ENCODE data around the gene YJEFN3.

DNA sequence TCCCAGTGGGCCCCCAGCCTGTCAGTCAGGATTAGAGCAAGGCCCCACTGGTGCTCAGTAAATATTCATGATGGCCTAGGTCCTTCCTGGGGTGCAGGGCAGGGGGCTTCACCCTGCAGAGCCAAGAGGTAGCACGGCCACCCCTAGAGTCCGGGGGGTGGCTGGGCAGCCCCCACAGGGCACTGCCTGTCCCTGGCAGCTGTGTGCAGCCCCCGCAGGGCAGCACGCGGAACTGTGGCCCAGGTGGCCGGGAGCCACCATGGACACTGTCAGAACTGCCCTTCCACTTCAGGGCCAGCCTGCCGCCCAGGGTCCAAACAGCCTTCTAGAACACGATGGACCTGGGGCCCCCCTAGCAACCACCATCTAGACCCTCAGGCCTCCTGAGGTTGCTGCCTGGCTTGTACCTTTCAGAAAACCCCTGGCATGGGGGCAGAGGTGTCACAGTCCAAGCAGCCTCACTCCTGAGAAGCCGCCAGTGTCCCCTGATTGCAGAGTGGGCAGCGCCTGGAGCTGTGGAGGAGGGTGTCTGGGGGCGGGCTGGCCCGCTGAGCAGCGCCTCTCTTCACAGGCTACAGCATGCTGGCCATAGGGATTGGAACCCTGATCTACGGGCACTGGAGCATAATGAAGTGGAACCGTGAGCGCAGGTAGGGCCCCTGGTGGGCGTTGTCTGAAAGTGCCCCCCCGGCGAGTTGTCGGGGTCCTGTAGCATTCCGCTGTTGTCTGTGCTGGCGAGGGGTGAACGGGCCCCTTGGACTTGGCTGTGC, 2.9 kb upstream of the YJEFN3 start:
- TF ChIP-seq, protein P1, sequence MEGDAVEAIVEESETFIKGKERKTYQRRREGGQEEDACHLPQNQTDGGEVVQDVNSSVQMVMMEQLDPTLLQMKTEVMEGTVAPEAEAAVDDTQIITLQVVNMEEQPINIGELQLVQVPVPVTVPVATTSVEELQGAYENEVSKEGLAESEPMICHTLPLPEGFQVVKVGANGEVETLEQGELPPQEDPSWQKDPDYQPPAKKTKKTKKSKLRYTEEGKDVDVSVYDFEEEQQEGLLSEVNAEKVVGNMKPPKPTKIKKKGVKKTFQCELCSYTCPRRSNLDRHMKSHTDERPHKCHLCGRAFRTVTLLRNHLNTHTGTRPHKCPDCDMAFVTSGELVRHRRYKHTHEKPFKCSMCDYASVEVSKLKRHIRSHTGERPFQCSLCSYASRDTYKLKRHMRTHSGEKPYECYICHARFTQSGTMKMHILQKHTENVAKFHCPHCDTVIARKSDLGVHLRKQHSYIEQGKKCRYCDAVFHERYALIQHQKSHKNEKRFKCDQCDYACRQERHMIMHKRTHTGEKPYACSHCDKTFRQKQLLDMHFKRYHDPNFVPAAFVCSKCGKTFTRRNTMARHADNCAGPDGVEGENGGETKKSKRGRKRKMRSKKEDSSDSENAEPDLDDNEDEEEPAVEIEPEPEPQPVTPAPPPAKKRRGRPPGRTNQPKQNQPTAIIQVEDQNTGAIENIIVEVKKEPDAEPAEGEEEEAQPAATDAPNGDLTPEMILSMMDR (IDR thresholded peaks at IDR 0.05), result no peak
- TF ChIP-seq POLR2A (IDR thresholded peaks at IDR 0.05) (no peak), POLR2AphosphoS5 (IDR thresholded peaks at IDR 0.05) (no peak), EP300 (IDR thresholded peaks at IDR 0.05) (no peak)
